ENCODE results near the gene TMEM123. TPM values are rescaled to one million over a fixed set of nuclear protein-coding genes. Genes with fewer than 3 reads are reported as not detected.
A peak's percentile ranks its signal among the peaks of the same experiment; 100 is the strongest.

TMEM123 gene
- total and polyA plus RNA-seq, 2 of the 4 experiments (the other 2 are of a cell fraction) = 96.9 to 127 TPM

DNA sequence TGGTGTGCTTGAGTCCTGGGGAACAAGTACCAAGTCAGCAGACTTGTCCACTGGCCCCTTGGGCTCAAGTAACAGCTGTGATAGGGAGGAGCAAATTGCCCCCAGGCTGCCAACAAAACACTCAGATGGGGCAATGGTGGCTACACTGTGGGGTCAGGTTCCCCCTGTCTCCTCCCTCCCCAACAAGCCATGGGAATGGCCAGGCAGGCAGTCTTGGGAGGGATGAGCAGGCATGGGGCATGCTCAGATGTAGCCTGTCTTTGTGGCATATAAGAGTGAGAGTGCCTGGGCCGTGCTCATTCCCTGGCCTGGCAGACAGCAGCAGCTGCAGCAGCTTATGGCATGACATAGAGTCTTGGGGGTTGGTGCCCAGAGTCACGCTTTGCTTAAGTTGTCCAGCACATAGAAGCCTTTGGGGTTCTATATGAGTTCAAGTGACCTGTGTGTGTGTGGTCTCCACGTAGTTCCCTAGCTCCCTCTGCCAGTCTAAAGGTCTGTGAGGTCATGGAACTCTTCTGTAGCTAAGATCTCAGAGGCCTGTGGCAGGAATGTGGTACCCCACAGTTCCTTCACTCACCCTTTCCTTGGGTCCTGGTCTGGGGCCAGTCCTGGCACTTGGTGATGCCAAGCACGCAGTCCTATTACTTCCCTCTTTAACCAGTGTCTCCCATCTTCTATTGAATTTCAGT is 60.9 kb downstream of the TMEM123 start (continued):
- no peak for TF ChIP-seq RAD21 (IDR thresholded peaks at IDR 0.05; ENCODE audit: low read length)

DNA sequence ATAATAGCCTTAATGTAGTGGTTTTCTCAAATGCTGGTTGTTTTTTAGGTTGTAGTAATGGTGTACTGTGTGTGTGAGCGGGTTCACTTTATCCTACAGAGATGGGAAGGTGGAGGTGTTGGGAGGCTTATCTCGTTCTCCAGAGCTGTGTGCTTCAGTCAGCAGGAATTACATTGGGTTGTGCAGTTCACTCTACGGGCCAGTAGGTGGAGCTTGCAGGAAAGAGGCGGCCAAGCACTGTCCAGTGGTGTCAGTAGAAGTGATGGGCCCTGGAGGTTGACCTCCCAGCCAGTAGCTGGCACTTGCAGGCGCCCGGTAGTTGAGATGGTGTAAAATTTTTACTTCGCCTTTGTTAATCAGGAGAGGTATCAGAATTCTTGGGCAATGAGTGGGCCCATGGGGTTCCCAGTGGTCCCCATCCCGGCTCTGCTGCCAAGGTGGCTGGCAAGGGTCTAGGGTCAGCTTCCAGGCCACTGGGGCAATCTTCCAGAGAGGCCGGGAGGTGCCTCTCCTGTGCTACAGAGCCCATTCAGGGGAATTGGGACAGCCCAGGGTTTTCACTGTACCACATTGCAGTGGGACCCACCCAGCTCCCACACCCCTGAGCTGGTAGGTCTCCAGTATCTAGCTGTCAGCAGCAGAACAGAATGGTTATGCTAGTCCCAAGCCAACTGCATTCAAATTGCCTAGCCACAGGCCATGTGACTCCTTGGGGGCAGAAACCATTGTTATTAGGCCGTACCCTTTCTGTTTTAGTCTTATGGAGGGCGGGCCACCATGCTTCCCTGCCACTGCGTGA is 61.7 kb downstream of the TMEM123 start:
- intact Hi-C loops (cut with micrococcal nuclease) (loop anchor here (1.0 to 5.0 kb wide), 2 partner anchors 61 to 104 kb away; partner anchors contain the start of gene TMEM123), dilution Hi-C loops (cut with HindIII; ENCODE audit: low sequenced_read_pairs, unreplicated experiment) (no loop called here), in situ Hi-C loops (cut with MboI; ENCODE audit: low sequenced_read_pairs) (loop anchor here (5.0 to 25.0 kb wide), 2 partner anchors 104 to 106 kb away; no protein-coding TSS in a partner anchor)
- TF ChIP-seq BHLHE40 (IDR thresholded peaks at IDR 0.05; ENCODE audit: low read depth, low read length) = no peak
- TF ChIP-seq, protein P1, sequence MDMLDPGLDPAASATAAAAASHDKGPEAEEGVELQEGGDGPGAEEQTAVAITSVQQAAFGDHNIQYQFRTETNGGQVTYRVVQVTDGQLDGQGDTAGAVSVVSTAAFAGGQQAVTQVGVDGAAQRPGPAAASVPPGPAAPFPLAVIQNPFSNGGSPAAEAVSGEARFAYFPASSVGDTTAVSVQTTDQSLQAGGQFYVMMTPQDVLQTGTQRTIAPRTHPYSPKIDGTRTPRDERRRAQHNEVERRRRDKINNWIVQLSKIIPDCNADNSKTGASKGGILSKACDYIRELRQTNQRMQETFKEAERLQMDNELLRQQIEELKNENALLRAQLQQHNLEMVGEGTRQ (IDR thresholded peaks at IDR 0.05; ENCODE audit: low read depth, low read length) = no peak
- TF ChIP-seq POLR2A (IDR thresholded peaks at IDR 0.05; ENCODE audit: low read depth, low read length) = no peak
- no peak for TF ChIP-seq MAZ (IDR thresholded peaks at IDR 0.05; ENCODE audit: borderline replicate concordance, low read depth, low read length)
- peak; percentile 54 for TF ChIP-seq MAFK (IDR thresholded peaks at IDR 0.05; ENCODE audit: low read depth, low read length)
- TF ChIP-seq SMC3 (IDR thresholded peaks at IDR 0.05; ENCODE audit: low read depth, low read length) = peak; percentile 88
- no peak for TF ChIP-seq RFX5 (IDR thresholded peaks at IDR 0.05; ENCODE audit: low read depth, low read length)
- no peak for TF ChIP-seq CHD1 (IDR thresholded peaks at IDR 0.05; ENCODE audit: low read depth, low read length)
- TF ChIP-seq RCOR1 (IDR thresholded peaks at IDR 0.05; ENCODE audit: insufficient replicate concordance, low read length) = no peak
- peak; percentile 70 for TF ChIP-seq RAD21 (IDR thresholded peaks at IDR 0.05; ENCODE audit: low read length)
- no peak for TF ChIP-seq FOS (IDR thresholded peaks at IDR 0.05; ENCODE audit: low read depth, low read length)
- TF ChIP-seq, protein P2, sequence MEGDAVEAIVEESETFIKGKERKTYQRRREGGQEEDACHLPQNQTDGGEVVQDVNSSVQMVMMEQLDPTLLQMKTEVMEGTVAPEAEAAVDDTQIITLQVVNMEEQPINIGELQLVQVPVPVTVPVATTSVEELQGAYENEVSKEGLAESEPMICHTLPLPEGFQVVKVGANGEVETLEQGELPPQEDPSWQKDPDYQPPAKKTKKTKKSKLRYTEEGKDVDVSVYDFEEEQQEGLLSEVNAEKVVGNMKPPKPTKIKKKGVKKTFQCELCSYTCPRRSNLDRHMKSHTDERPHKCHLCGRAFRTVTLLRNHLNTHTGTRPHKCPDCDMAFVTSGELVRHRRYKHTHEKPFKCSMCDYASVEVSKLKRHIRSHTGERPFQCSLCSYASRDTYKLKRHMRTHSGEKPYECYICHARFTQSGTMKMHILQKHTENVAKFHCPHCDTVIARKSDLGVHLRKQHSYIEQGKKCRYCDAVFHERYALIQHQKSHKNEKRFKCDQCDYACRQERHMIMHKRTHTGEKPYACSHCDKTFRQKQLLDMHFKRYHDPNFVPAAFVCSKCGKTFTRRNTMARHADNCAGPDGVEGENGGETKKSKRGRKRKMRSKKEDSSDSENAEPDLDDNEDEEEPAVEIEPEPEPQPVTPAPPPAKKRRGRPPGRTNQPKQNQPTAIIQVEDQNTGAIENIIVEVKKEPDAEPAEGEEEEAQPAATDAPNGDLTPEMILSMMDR (conservative IDR thresholded peaks at IDR 0.05; ENCODE audit: low read depth, low read length) = peak; percentile 77
- Histone ChIP-seq H4K8ac (ENCODE audit: low read depth in 2 of 2, low read length in 2 of 2) (no peak overlapping the region), H2BK120ac (ENCODE audit: low read depth, low read length) (no peak overlapping the region), H2AK5ac (ENCODE audit: low read depth, low read length) (no peak overlapping the region), H2BK5ac (ENCODE audit: low read depth, low read length, poor library complexity, severe bottlenecking) (no peak overlapping the region), H3K9me1 (ENCODE audit: insufficient read depth, low read length) (peaks cover 16% of the 10 kb centered on the region; the same call in 1 of the 2 replicates), H2AK9ac (replicated peaks; ENCODE audit: low read depth, low read length, poor library complexity) (no peak overlapping the region), H3K23ac (ENCODE audit: low read depth, low read length) (no peak overlapping the region), H3K9ac (ENCODE audit: low read depth, low read length) (no peak overlapping the region), H2BK15ac (ENCODE audit: low read depth, low read length) (no peak overlapping the region), H3K18ac (ENCODE audit: low read depth, low read length) (no peak overlapping the region), H2BK20ac (ENCODE audit: low read depth, low read length) (no peak overlapping the region), H4K91ac (ENCODE audit: insufficient read depth, low read depth, low read length) (no peak overlapping the region), H2AFZ (replicated peaks; ENCODE audit: low read length, poor library complexity) (no peak overlapping the region), H3K27ac (ENCODE audit: insufficient read depth, low read length) (no peak overlapping the region), H3K4me1 (ENCODE audit: control insufficient read depth, insufficient read depth, low read length) (peaks cover under 1% of the 10 kb centered on the region; the same call in 1 of the 2 replicates), H3K9me3 (ENCODE audit: control insufficient read depth, insufficient read depth, low read length) (no peaks in the 10 kb centered on the region), H3K4me3 (ENCODE audit: insufficient read depth, low read depth, low read length) (no peak overlapping the region), H3K56ac (ENCODE audit: extremely low read depth, insufficient read depth, low read length) (no peak overlapping the region), H3K4ac (ENCODE audit: low read depth, low read length) (no peak overlapping the region), H4K20me1 (ENCODE audit: insufficient read depth, low read length) (peaks cover 32% of the 10 kb centered on the region), H3K27me3 (ENCODE audit: control insufficient read depth, insufficient read depth, low read length) (no peaks in the 10 kb centered on the region), H3K14ac (replicated peaks; ENCODE audit: low read depth, low read length) (no peak overlapping the region), H3K79me1 (ENCODE audit: low read depth in 1 of 2, low read length in 2 of 2) (peaks cover 20 to 58% of the 10 kb centered on the region in 2 experiments), H3K36me3 (ENCODE audit: control insufficient read depth, insufficient read depth, low read length) (peaks cover 35% of the 10 kb centered on the region), H3K4me2 (ENCODE audit: low read depth, low read length) (no peak overlapping the region), H4K5ac (ENCODE audit: low read depth, low read length) (no peak overlapping the region)
- POLR2A ChIA-PET (ENCODE audit: unreplicated experiment) = no interaction called here
- no TSS peak for BruUV-seq (replicated peaks)
- WGBS, 2 experiments (ENCODE audit: extremely low coverage in 2 of 2, insufficient read length in 1 of 2) = 66% methylated on average over 7 of the region's 12 CpGs; no CpG with 5 or more reads in 1 of the 2 experiments
- peak; percentile 63 for DNase-seq
- peak; percentile 97 for ATAC-seq (ENCODE audit: low read depth)
- CTCF ChIA-PET = interaction anchor here (0.5 to 1.7 kb wide), 19 partner anchors 8 to 286 kb away, joined by 3 to 8 read pairs (median 3); no protein-coding TSS in a partner anchor
